ENCODE measurements around the gene CACNG5.
"Not testable (repeated sequence)": the region's sequence is repeated elsewhere in the genome, so short reads cannot be mapped to it uniquely, and the experiment has no call there.

CACNG5 gene

DNA sequence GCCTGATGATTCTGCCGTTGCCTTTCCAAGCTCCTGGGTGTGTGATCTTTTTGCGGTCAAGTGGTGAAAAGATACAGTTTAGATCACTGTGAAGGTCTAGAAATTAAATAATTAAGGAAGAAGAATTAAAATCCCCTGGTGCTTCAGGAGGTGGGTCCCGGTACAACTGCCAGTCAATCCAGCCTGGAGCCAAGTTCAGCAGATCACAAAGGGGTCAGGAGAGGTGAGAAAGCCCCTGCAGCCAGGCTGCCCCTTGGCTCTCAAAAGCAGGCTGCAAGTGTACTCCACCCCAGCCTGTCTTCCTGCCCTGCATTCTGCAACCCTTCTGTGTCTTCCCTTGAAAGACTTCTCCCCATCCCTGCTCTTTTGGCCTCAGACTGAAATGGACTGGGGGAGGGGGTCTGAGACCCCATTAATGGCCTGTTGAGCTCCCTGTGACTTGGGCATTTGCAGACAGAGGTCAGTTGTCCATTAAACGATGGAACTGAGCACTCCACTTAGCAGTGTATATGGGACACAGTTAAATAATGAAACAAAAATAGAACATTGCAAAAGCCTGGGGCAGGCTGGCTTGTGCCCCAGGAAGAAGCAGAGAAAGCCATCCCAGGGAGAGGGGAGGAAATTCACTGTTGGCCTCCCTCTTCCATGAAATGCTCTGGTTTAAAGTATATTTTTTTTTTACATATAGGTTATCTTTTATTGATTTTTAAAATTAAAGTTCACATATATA, 15.1 kb downstream of the CACNG5 start:
- no peak for DNase-seq (ENCODE audit: low read depth in 2 of 2)

DNA sequence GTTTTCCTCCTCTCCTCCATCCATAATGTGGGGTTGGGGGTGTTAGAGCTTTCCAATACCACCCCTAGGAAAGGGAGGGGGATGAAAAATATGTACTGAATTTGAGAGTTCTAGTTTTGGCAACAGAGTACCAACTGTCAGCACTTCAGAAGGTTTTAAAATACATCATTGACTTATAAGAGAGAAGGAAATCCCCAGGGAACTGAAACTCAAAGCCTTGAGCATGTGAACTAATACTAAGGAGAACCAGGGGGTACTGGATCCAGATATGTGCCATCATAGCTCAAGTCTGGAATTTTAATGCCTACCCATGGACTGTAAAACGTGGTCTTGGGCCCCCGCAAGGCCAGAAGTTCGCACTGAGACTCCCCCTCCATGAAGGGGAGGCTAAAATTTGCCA, 15.8 kb downstream of the CACNG5 start:
- DNase-seq (ENCODE audit: low read depth in 2 of 2): no peak

DNA sequence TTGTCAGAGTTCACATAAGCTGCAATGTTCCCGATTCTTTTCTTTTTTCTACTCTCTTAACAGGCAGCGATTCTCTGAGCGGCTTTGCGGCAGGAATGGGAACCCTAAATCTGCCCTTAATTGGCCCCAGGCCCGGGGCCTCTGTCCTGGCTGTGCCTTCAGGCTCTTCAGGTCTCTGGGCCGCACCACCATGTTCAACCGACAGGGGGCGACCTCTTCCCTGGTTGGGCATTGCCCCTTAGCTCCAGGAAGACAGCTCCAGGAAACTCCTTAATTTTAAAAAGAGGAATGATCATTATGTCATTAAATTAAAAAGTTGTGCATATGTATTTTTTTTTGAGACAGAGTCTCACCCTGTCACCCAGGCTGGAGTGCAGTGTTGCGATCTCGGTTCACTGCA, 20.3 kb downstream of the CACNG5 start:
- peak; percentile 8 to 23 for DNase-seq (ENCODE audit: low read depth in 2 of 2)

DNA sequence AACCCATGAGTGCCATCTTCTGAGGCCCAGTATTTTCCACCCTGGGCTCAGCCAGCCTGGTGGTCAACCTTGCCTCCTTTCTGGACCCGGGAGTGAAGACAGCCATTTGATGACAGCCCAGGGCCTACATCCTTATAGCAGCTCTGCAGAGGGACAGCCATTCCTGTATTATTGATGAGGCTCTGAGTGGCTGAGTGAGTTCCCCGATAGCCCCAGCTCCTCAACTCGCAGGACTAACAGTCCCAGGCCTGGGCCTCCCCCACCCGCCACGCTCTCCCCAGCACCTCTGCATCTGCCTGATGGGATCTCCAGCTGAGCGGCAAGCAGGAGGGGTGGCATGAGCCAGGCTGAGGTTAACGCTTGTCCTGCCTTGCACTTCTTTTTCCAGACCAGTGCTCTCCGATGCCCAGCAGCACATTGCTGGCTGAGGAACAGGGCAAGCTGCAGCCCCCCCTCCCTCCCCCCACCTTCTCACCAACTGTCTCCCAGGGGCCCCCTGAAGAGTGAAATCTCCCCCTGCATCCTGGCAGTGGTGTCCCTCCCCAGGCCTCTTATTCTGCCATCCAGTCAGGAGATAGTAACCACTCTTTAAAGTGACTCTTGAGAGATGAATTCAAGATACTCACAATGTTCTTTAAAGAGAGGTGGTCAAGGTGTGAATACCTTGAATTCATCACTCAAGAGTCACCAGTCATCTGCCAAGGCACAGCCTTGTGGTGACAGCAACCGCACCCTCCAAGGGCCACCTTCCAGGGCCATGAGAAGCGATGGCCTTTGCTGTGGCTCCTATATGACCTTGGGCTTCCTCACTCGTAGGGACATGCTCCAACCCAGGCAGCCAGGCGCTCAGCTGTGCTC, 23.5 kb downstream of the CACNG5 start:
- no peak for DNase-seq (ENCODE audit: low read depth in 2 of 2)

DNA sequence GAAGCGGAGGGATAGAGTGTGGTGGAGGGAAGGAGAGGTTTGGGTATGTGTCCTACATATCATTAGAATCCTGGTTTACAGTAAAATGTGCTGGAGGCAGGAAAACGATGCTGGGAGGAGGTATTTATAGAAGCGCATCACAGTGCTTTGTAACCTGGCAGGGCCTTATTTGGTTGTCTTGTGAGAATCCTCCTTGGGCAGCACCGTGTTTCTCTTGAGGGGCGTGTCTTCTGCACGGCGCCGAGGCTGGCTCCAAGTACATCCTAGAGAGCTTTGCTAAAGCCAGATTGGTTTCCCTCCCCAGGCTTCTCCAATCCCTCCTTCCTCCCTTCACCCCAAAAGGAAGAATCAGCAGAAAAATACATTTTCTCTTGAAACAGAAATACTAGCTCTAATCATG, 24.4 kb downstream of the CACNG5 start:
- DNase-seq (ENCODE audit: low read depth in 2 of 2): no peak

DNA sequence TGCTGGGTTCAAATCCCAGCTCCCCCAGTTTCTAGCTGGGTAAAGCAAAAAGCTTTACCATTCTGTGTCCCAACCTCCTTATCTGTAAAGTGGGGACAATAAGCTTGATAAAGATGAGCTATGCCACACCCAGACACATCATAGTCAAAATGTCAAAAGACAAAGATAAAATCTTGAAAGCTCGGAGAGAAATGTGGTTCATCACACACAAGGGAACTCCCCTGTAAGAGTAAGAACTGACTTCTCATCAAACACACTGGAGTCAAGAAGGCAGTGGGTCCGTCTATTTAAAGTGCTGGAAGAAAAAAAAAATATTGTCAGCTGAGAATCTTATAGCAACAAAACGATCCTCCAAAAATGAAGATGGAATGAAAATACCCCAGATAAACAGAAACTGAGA, 25.3 kb downstream of the CACNG5 start:
- no peak for DNase-seq (ENCODE audit: low read depth in 2 of 2)

DNA sequence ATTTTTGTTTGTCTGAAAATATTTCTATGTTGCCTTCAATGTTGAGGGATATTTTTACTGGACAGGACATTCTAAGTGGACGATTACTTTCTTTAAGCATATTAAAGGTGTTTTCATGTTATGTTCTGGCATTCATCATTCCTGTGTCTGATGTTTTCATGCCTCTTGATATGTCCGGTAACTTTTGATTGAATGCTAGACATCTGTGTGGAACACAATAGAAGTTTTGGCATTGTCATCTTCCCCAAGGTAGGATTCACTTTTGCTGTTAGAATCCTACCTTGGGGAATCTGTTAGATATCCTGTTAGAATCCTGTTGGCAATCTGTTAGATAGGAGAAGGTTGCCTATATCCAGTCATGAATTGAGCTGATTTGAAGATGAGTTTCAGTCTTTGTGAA, 28.9 kb downstream of the CACNG5 start:
- no peak for DNase-seq (ENCODE audit: low read depth in 2 of 2)

DNA sequence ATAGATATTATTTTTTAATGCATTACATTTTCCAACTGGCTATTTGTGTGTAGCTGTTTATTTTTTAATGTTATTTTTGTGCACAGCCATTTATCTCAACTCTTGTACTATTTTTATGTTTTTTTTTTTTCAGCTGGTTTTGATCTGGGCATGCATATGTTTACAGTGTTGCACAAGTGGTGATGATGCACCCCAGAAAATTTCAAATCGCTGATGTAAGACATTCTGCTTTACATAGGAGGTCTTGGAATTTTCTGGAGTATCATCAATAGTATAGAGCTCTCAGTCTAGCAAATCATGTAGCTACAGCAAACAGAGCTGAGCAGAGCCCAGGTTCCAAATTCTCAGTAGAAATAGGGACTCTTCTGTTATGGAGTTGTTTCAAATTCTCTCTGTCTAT, 30.2 kb downstream of the CACNG5 start:
- no peak for DNase-seq (ENCODE audit: low read depth in 2 of 2)

DNA sequence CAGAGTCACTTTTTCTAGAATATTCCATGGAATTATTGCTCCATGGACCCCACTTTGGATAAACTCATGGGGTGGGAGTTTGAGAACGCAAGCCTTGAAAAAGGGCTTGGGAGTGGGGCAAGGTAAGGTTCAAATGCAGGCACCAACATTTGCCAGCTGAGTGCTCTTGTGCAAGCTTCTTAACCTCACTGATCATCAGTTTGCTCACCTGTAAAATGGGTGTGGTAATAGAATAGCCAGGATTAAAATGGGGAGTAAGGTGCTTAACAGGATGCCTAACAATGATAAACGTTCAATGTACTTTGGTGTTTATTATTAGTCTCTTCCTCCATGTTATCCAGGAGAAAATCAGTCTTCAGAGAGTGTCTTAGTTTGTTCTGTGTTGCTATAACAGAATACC, 39.0 kb downstream of the CACNG5 start:
- DNase-seq (ENCODE audit: low read depth in 2 of 2): no peak

DNA sequence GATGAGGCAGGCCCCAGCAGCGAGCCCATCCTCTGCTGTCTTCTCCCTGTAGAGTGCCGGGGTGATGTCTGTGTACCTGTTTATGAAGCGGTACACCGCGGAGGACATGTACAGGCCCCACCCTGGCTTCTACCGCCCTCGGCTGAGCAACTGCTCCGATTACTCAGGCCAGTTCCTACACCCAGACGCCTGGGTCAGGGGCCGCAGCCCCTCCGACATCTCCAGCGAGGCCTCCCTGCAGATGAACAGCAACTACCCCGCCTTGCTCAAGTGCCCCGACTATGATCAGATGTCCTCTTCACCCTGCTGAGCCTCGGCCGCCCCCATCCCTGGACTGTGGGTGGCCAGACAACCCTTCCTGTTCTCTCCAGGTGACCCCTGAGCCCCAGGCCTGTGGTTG, 50.0 kb downstream of the CACNG5 start:
- DNase-seq (ENCODE audit: low read depth in 2 of 2): no peak

DNA sequence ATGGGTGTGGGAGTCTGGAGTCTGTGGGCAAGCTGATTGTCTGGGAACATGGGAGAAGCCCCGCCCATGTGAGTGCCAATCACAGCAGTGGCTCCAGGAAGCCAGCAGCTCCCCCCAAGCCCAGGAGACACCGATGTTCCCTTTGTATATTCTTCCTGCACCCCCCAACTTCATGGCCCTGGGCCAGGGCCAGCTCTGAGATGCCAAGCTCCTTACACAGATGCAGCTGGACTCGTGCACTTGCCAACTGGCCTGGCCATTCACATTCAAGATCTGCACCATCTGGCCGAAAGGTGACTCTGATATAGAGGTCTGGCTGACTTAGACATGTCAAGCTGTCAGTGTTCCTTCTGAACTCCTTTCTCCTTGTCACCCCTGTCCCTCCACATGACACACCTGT, 50.5 kb downstream of the CACNG5 start:
- DNase-seq (ENCODE audit: low read depth in 2 of 2): no peak

DNA sequence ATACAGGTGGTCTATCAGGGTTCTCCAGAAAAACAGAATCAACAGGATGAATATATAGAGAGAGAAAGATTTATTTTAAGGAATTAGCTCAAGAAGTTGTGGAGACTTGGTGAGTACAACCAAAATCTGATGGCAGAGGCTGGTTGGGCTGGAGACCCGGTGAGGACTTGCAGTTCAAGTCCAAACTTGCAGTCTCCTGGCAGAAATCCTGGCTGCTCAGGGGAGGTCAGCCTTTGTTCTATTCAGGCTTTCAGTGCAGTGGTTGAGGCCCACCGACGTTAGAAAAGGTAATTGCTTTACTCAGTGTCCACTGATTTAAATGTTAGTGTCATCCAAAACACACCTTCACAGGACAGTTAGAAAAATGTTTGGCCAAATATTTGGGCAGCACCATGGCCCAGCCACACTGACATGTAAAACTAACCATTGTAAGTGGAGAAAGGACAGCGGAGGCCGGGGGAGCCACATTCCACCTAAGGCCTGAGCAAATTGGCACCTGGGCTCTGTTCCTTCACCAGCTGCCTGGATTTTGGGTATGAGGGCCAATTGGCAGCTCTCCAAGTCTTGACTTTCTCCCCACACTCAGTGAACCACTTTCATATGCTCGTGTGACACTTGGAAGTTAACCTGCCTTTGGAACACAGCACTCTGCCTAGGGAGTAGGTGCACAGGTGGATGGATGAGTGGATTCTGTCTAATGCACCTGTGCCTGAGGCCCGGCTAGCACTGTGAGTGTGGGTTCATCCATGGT, 54.7 kb downstream of the CACNG5 start:
- DNase-seq (ENCODE audit: low read depth in 2 of 2): no peak

DNA sequence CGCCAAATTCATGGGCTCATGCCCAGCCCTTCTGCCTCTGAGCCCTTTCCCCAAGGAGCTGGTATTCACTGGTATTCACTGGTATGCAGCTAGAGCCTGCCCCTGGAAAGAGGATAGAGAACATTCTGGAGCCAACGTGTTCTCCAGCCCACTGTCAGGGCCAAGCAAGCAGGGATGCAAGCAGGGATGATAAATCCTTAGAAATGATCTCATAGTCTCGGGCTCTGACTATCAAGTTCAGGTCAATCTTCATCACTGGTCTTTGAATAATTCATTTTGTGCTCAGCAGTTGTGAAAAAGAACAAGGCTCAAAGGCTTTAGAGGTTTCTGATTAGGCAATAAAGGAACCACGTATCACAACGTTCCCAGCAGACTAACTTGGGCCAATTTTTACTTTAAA, 57.3 kb downstream of the CACNG5 start:
- no peak for DNase-seq (ENCODE audit: low read depth in 2 of 2)

DNA sequence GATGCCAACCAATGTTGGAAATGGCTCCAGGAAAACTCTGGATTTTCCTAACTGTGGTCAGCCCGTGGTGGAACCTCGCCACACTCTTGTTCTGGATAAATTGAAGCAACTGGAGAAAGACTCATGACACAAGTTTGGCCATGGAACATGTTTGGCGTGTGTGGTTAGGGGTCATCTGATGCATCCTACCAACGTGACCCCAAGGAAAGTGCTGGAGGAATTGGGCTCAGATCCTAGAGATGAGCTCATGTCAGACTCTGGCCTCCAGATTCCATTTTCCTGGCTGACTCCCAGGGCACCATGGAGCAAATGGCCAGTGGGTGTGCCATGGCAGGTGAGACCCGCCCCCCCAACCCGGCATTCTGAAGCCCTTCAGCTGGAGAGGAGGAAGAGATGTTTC, 58.5 kb downstream of the CACNG5 start:
- no peak for DNase-seq (ENCODE audit: low read depth in 2 of 2)

DNA sequence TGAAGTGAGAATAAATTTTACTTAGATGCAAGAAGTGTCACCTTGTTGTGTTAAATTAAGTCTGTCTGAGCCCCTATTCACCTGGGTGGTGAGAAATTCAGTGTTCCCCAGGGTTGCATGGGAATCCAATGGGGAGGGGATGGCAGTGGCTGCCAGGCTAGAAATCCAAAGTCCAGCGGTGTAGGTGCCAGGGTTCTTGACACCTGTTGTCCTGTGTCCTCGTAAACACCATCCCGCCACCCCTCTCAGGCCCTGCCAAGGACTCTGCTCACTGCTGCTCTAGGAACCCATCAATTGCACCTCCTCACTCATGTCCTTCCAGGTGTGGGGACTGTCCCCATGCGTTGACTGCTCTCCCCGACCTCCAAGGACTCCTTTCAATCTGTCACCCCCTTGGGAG, 58.9 kb downstream of the CACNG5 start:
- no peak for DNase-seq (ENCODE audit: low read depth in 2 of 2)

DNA sequence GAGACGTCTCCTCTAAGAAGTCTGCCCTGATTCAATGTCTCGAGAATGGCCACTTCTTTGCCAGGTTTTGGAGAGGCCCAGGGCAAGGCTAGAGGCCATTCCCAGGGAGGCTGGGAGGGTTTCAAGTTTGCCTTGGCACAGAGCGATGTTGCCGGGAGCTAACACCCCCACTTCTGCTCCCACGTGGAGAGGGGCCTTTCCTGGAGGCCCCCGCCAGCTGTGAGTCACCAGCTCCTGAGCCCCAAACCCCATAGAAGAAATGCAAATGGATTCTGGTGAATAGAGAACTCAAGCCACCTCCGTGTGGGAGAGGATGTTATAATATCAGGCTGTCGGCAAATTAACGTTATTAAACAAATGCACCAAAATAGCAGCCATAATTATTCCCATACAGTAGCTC, 62.2 kb downstream of the CACNG5 start:
- no peak for DNase-seq (ENCODE audit: low read depth in 2 of 2)

DNA sequence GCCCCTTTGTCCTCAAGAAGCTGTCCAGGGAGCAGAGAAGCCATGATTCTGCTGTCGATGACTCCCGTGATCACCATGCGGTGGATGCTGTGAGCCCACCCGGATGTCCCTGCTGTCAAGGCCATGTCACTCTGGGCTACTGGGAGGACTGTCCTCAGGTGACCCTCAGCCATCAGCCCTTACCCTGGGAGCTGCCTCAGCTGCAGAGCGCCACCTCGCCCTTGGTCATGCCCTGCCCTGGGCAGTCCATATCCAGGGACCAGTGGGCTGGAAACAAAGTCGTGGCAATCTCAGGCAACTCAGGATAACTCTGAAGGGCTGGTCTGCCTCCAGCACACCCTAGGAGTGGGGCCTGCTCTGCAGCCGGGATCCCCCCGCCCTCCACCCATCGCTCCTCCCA, 63.6 kb downstream of the CACNG5 start:
- DNase-seq (ENCODE audit: low read depth in 2 of 2): no peak

DNA sequence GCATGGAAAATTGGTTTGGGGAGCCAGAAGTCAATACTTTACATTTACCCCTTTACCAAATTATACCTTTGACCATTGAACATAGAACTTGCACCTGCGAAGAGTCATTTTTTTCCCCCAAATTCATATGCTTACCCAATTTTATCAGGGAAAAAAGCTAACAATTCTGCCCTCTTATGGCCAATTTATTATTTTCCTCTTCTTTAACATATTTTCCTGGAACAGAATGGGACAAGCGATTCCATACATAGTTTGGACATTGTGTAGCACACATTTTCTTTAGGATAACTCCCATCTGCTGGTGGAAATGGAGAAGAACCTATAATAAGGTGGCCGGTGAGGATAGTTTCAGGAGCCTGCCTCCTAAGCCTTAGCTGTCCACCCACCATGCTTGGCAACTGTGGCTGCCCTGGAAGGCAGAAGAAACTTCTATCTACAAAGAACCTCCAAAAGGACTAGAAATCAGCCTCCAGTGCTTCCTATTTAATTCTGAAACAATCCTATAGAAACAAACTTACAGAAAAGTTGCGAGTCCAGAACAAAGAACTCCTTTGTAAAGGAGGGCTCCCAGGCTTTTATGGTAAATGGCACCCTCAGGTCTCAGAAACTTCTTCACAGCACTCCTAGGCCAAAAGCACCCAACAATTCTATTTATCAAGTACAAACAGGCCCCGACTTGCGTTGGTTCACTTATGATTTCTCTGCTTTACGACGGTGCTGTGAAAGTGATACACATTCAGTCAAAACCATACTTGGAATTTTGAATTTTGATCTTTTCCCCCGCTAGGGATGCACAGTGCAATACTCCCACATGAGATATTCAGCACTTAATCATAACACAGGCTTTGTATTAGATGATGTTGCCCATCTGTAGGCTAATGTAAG, 65.5 kb downstream of the CACNG5 start:
- no peak for DNase-seq (ENCODE audit: low read depth in 2 of 2)

DNA sequence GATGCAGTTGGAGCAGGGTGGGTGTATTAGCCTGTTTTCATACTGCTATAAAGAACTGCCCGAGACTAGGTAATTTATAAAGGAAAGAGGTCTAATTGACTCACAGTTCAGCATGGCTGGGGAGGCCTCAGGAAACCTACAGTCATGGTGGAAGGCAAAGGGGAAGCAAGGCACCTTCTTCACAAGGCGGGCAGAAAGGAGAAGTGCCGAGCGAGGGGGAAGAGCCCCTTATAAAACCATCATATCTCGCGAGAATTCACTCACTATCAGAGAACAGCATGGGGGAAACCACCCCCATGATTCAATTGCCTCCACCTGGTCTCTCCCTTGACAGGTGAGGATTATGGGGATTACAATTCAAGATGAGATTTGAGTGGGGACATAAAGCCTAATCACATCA, 68.4 kb downstream of the CACNG5 start:
- not testable (repeated sequence) for DNase-seq (ENCODE audit: low read depth in 2 of 2)

DNA sequence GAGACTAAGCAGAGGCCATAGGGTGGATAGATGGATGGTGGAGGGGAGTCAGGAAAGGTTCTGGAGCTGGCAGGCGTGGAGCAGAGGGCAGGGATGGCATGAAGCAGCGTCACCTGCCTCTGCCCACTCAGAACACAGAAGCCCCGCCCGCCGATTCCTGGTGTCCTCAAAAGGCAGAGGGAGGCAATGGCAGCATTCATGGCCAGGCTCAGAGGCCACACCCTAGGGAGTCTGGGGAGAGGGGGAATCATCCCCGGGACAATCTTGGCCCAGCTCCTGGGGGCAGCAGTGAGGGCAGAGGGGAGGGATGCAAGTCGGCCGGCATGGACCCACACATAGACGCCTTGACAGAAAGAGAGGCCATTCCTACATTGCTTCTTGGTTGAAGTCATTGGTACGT, 68.9 kb downstream of the CACNG5 start:
- DNase-seq (ENCODE audit: low read depth in 2 of 2): no peak

DNA sequence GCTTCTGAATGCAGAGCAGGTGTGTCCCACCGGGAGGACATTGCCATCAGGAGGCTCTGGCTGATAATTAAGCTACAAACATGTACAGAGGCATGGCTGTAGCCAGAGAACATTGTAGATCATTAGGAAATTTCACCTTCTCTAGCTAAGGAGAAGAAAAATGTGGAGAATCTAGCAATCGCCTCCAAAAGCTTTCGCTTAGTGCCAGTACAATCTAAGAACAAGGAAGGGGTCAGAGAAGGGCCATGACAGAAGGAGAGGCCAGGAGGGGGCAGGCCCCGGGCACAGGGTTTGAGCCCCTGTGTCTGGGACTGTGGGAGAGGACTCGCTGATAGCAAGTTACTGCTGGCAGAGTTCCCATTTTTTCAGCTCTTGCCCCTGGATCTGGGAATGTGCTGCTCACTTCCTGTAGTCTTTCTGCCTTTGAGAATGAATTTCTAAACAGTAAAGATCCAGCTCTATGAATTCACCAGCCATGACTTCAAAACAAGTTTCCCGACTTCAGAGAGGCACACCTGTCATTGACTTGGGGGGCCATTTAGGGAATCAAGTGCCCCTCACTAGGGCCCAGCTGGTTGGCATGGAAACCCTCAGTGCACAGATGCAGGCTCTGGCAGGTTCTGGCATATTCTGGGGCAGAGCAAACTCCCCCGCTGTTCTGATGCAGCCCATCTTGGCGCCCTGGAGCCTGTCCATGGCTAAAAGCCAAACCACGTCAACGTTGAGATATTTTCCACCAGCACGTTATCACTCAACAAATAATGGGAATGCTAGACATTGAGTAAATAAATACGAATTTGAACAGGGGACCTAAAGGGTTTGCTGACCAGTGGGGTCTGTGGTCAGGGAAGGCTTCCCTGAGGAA, 70.1 kb downstream of the CACNG5 start:
- DNase-seq (ENCODE audit: low read depth in 2 of 2): no peak
